Measurements from ENCODE around the gene L3MBTL2.

Gene L3MBTL2

DNA sequence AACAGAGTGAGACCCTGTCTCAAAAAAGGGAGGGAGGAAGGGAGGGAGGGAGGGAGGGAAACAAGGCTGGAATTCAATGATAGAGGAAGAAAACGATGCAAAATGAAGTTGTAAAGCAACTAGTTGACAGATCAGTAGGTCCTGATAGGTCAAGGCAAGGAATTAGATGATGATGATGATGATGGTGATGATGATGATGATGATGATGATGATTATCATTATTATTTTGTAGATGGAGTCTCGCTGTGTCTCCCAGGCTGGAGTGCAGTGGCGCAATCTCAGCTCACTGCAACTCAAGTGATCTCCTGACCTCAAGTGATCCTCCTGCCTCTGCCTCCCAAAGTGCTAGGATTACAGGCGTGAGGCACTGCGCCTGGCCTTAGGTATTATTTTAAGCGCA, 11.3 kb upstream of the L3MBTL2 start:
- no peak overlapping the region for H3K4me3 ChIP-seq (ENCODE audit: low read length)
- TF ChIP-seq, protein P1, sequence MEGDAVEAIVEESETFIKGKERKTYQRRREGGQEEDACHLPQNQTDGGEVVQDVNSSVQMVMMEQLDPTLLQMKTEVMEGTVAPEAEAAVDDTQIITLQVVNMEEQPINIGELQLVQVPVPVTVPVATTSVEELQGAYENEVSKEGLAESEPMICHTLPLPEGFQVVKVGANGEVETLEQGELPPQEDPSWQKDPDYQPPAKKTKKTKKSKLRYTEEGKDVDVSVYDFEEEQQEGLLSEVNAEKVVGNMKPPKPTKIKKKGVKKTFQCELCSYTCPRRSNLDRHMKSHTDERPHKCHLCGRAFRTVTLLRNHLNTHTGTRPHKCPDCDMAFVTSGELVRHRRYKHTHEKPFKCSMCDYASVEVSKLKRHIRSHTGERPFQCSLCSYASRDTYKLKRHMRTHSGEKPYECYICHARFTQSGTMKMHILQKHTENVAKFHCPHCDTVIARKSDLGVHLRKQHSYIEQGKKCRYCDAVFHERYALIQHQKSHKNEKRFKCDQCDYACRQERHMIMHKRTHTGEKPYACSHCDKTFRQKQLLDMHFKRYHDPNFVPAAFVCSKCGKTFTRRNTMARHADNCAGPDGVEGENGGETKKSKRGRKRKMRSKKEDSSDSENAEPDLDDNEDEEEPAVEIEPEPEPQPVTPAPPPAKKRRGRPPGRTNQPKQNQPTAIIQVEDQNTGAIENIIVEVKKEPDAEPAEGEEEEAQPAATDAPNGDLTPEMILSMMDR (conservative IDR thresholded peaks at IDR 0.05; ENCODE audit: low read depth, low read length) = no peak
- DNase-seq (ENCODE audit: low read depth) = no peak

DNA sequence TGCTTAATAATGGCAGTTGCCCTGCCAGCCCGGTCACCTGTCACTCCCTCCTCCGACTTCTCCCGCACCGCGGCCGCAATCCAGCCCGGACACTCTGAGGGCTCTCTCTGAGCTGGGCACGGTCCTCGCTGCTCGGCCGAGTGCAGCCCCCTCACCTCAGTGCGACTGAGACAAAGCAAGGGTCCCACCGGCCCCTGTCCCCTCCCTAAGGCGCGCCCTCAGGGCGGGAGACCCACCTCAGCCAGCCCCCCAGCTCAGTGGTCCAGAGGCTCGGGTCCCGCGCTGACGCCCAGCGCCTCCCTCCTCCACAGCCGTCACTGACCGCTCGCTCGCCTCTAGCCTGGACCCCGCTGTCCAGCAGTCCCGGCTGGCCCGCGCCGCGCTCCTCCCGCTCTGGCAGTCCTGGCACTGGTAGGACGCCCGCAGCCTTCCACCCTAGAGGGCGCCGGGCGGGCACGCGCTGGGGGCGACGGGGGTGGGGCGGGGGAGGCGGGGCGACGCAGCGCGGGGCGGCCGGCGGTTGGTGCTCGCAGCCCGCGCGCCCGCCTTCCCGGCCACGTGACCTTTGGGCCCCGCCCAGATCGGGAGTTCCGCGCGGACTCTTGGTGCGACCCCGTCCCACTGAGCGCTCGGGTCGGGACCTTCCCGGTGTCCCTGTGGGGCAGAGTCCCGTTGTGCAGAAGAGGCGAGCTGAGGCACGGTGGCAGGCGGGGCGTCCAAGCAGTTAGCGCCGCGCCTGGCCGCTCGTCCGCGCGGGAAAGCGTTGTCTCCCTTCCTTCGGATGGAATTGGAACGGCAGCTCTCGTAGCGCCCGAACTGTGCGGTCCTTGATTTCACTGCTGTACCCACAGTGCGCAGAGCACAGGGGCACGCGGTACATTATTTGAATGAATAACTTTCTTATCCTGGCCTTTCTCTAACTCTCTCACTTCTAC, 7.8 kb upstream of the L3MBTL2 start:
- TF ChIP-seq, protein P1 (conservative IDR thresholded peaks at IDR 0.05; ENCODE audit: low read depth, low read length) = peak; percentile 13
- no peak for DNase-seq (ENCODE audit: low read depth)
- peak overlapping the region; percentile 72 for H3K4me3 ChIP-seq (ENCODE audit: low read length)

DNA sequence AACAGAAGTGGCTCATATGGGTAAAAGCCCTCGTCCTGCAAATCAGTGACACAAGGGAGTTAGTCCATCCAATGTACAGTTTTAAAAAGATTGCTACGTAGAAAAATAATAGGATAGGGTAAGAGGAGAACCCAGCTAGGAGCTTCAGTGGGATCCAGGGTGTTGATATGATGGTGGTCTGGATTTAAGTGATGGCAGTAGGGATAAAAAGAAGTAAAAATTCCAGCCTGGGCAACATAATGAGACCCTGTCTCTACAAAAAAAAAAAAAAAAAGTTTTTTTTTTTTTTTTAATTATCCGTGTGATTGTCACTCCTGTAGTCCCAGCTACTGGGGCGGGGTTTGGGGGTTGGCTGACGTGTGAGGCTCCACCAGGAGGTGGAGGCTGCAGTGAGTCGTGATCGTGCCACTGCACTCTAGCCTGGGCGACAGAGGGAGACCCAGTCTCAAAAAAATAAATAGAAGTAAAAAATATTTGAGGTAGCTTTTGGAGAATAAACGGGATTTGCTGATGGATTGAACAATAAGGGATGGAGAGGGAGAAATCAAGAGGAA, 7.0 kb upstream of the L3MBTL2 start:
- TF ChIP-seq, protein P1 (conservative IDR thresholded peaks at IDR 0.05; ENCODE audit: low read depth, low read length) = peak; percentile 8
- H3K4me3 ChIP-seq (ENCODE audit: low read length) = peak overlapping the region; percentile 72
- no peak for DNase-seq (ENCODE audit: low read depth)

GRCh38 chr22:41201141-41201540, 4.0 kb upstream of the L3MBTL2 start:
- TF ChIP-seq, protein P1 (conservative IDR thresholded peaks at IDR 0.05; ENCODE audit: low read depth, low read length) = no peak
- DNase-seq (ENCODE audit: low read depth) = no peak
- no peak overlapping the region for H3K4me3 ChIP-seq (ENCODE audit: low read length)

- TF ChIP-seq, protein P1 (conservative IDR thresholded peaks at IDR 0.05; ENCODE audit: low read depth, low read length) = no peak
- no peak for DNase-seq (ENCODE audit: low read depth)
These were observed 2.0 kb upstream of the L3MBTL2 start for GRCh38 chr22:41203118-41203517.

GRCh38 chr22:41204066-41204465, 1.0 kb upstream of the L3MBTL2 start:
- no peak for DNase-seq (ENCODE audit: low read depth)
- TF ChIP-seq, protein P1 (conservative IDR thresholded peaks at IDR 0.05; ENCODE audit: low read depth, low read length) = no peak

More at GRCh38 chr22:41203118-41203517, 2.0 kb upstream of the L3MBTL2 start:
- no peak overlapping the region for H3K4me3 ChIP-seq (ENCODE audit: low read length)

More at GRCh38 chr22:41204066-41204465, 1.0 kb upstream of the L3MBTL2 start:
- H3K4me3 ChIP-seq (ENCODE audit: low read length) = no peak overlapping the region

All from retinal pigment epithelial cell (primary cell).